Heart left ventricle (tissue), 13 donors: ENCODE measurements around the gene PELI3.
"Not testable (repeated sequence)": the region's sequence is repeated elsewhere in the genome, so short reads cannot be mapped to it uniquely, and the experiment has no call there.

ENCODE experiments used
- CTCF ChIP-seq, 12 donors: fragments of 200-600 bp; sonication (generic) in 4 of 12; IDR thresholded peaks; one replicate each; pipeline versions ENCODE4 v1.5.0 to v1.8.0; 2018 to 2022; ENCODE audit warnings: antibody characterized with exemption in 12 of 12, mild to moderate bottlenecking in 5 of 12
- POLR2A ChIP-seq, 2 donors: fragments of 450-650 bp; IDR thresholded peaks; one replicate each; pipeline ENCODE4 v1.6.1; 2017; ENCODE audit warnings: antibody characterized with exemption in 2 of 2, mild to moderate bottlenecking in 2 of 2, moderate library complexity in 2 of 2
- donor health status: ischemic (EF 13 %, LVEDD 7.1; RV severe dilation, severe dysfunction).
- donor health status: DM: no; HTN: yes; CAD: no.
- donor health status: DM: no; HTN: no; CAD: no.
- donor health status: ischemic (EF 25% LVEDD 6.9; RV normal size, moderate dysfunction).
- donor health status: ischemic (EF 25% LVEDD 5.7; RV mildly dilated, moderate dysfunction).
- donor health status: ischemic (EF 35%, LVEDD 5.7; RV mildly dilated, moderate dysfunction).
- donor health status: nonischemic (EF 11% LVEDD 7.7; RV severe dilation, severe dysfunction).
- donor health status: DM: yes; HTN: yes; CAD: no.
- donor health status: PGD.
- donor health status: ischemic (EF 29% LVEDD 5.4; RV normal size, mild dysfunction).
- donor health status: nonischemic (EF 23%, LVEDD 6.1; RV moderate dilation, normal function).

GRCh38 chr11:66431287-66431686, 35.4 kb upstream of the PELI3 start:
- not testable (repeated sequence) for TF ChIP-seq CTCF, POLR2A (IDR thresholded peaks at IDR 0.05)
